ENCODE results near the gene LMO7. TPM values are rescaled to one million over a fixed set of nuclear protein-coding genes. Genes with fewer than 3 reads are reported as not detected.

Gene LMO7
- total RNA-seq (2014; rRNA removed; shearing (Covaris generic); ENCODE audit: low replicate concordance) = 9.3 and 15.9 TPM in 2 replicates

GRCh38 chr13:75635828-75636435 is at the start of gene LMO7:
LMO7 (plus strand) TSS chr13:75636330; CDS start chr13:75636658, 328 bp downstream.
- in situ Hi-C loops (cut with HindIII; ENCODE audit: low pct_unique_long_range_greater_than_20kb, low sequenced_read_pairs) = no loop called here
- DNase-seq (ENCODE audit: low read depth) = peak; percentile 46

GRCh38 chr13:75587679-75588078 is 48.5 kb upstream of the LMO7 start:
- in situ Hi-C loops (cut with HindIII; ENCODE audit: low pct_unique_long_range_greater_than_20kb, low sequenced_read_pairs) = no loop called here
- no peak for DNase-seq (ENCODE audit: low read depth)

- in situ Hi-C loops (cut with HindIII; ENCODE audit: low pct_unique_long_range_greater_than_20kb, low sequenced_read_pairs) = no loop called here
- no peak for DNase-seq (ENCODE audit: low read depth)
Measured at GRCh38 chr13:75596657-75597182, 39.4 kb upstream of the LMO7 start.

DNA sequence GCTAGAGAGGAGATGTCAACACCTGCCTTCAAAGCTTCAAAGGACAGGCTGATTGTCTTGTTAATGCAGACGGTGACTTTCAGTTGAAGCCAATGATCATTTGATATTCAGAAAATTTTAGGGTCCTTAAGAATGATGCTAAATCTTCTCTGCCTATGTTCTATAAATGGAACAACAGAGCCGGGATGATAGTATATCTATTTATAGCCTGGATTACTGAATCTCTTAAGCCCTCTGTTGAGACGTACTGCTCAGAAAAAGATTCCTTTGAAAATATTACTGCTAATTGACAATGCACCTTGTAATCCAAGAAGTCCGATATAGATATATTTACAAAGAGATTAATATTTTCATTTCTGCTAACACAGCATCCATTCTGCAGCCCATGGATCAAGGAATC is 35.8 kb upstream of the LMO7 start:
- in situ Hi-C loops (cut with HindIII; ENCODE audit: low pct_unique_long_range_greater_than_20kb, low sequenced_read_pairs) = no loop called here
- no peak for DNase-seq (ENCODE audit: low read depth)

- DNase-seq (ENCODE audit: low read depth) = no peak
- in situ Hi-C loops (cut with HindIII; ENCODE audit: low pct_unique_long_range_greater_than_20kb, low sequenced_read_pairs) = no loop called here
Measured at GRCh38 chr13:75603038-75603437, 33.1 kb upstream of the LMO7 start.

GRCh38 chr13:75607447-75607846 is 28.7 kb upstream of the LMO7 start:
- no peak for DNase-seq (ENCODE audit: low read depth)
- in situ Hi-C loops (cut with HindIII; ENCODE audit: low pct_unique_long_range_greater_than_20kb, low sequenced_read_pairs) = no loop called here

DNA sequence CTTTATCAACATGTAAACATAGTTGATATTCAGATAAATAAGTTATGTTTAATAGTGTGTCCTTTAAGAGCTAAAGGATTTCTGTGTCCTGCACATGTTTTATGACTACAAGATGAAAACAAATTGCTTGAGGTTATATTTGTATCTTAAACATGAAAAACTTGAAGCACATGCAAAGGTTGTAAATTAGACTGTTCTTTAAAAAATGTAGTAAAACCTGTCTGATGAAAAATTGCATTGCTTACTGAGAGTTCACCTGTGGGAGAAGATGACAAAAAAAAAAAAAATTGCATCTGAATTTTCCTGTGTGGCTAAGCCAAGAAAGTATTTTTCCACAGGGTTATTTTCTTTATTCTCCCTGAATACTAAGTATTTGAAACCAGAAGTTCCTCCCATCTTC is 25.7 kb upstream of the LMO7 start:
- DNase-seq (ENCODE audit: low read depth) = no peak
- in situ Hi-C loops (cut with HindIII; ENCODE audit: low pct_unique_long_range_greater_than_20kb, low sequenced_read_pairs) = no loop called here

GRCh38 chr13:75612354-75612753 is 23.8 kb upstream of the LMO7 start:
- no peak for DNase-seq (ENCODE audit: low read depth)
- in situ Hi-C loops (cut with HindIII; ENCODE audit: low pct_unique_long_range_greater_than_20kb, low sequenced_read_pairs) = no loop called here

- in situ Hi-C loops (cut with HindIII; ENCODE audit: low pct_unique_long_range_greater_than_20kb, low sequenced_read_pairs) = no loop called here
- DNase-seq (ENCODE audit: low read depth) = no peak
Measured at GRCh38 chr13:75617230-75617629, 18.9 kb upstream of the LMO7 start.

- in situ Hi-C loops (cut with HindIII; ENCODE audit: low pct_unique_long_range_greater_than_20kb, low sequenced_read_pairs) = no loop called here
- no peak for DNase-seq (ENCODE audit: low read depth)
Measured at GRCh38 chr13:75618308-75618707, 17.8 kb upstream of the LMO7 start.

DNA sequence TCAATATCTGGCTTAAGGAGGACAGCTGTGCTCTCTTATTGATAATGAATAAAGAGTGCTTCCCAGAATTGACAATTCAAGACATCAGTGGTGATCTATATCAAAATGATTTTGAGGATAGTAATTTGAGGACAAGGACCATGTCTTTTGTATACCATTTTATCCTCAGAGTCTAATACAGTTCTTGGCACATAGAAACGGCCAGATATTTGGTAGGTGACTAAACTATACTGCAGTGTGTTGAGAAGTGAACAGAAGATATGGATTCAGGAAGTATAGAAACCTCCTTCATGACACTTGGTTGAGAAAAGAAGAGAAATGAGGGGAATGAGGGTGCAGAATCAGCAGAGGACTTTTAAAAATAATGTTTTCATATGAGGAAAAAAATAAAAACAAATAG is 16.1 kb upstream of the LMO7 start:
- no peak for DNase-seq (ENCODE audit: low read depth)
- in situ Hi-C loops (cut with HindIII; ENCODE audit: low pct_unique_long_range_greater_than_20kb, low sequenced_read_pairs) = no loop called here

GRCh38 chr13:75621147-75621546 is 15.0 kb upstream of the LMO7 start:
- DNase-seq (ENCODE audit: low read depth) = no peak
- in situ Hi-C loops (cut with HindIII; ENCODE audit: low pct_unique_long_range_greater_than_20kb, low sequenced_read_pairs) = no loop called here

DNA sequence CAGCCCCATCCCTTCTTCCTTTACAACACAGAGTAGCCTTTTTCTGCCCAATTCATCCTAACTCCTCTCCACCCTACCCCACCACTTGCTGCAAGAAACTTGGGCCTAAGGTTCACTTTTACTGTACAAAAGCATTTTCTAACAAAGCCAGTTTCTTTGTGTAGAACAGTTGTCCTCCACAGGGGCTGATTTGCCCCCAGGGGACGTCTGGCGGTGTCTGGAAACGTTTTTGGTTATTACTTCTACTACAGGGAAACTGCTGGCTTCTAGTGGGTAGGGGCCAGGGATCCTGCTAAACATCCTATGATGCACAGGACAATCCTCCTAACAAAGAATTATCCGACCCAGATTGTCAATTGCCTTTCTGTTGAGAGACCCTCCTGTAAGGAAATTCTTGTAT is 7.3 kb upstream of the LMO7 start:
- no peak for DNase-seq (ENCODE audit: low read depth)
- in situ Hi-C loops (cut with HindIII; ENCODE audit: low pct_unique_long_range_greater_than_20kb, low sequenced_read_pairs) = no loop called here

DNA sequence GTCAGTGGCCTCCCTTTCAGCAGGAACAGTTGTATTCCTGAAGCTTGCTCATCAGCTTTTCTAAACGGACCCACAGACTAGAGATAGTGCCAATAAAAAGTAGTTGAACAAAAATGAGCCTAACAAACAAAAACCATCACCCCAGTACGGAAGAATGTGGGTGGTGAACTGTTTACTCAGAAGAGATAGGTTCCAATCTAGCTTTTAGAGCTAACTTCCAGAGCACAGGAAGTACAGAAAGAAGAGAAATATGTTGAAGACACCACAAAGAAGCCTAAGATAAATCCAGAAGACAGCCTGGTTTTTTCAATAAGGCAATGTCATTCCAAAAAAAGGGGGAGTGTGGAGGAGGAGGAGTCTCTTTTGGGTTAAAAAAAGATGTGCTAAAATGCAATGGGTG is 2.8 kb upstream of the LMO7 start:
- in situ Hi-C loops (cut with HindIII; ENCODE audit: low pct_unique_long_range_greater_than_20kb, low sequenced_read_pairs) = no loop called here

DNA sequence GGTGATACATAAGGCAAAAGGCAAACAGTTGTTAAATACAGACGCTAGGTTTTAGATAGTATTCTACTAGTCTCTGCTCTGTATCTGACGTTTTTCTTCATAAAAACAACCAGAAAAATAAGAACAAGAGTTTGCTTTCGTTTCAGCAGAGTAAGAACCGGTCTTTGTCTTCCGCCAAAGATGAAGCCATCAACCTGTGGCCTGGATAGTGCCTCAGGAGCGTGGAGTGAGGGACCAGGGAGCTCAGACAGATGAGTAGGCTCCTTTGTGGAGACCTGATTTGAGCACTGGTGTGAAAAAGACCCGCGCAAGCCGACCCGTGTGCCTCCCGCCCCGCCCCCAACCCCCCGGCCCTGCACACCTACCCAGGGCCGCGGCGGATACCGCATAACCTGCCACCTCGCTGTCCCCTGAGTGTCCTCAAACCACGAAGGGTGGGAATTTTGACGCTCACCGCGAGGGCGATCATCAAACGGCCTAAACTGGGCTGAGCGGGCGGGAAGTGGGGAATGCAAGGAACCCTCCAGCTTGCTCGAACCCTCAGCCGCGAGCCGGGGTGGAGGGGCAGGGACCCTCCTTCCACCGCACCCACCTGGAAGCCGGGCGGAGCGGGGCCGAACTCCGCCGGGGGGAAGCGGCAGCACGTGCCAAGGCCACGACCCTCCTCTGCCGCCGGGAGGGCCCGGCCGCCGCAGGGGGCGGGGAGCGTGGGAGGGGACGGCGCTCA is 866 bp upstream of the LMO7 start:
- in situ Hi-C loops (cut with HindIII; ENCODE audit: low pct_unique_long_range_greater_than_20kb, low sequenced_read_pairs) = no loop called here
- DNase-seq (ENCODE audit: low read depth) = peak; percentile 3

More for the DNA sequence above, 2.8 kb upstream of the LMO7 start:
- DNase-seq (ENCODE audit: low read depth) = no peak

GRCh38 chr13:75636436-75637180 is 478 bp downstream of the LMO7 start:
- DNase-seq (ENCODE audit: low read depth) = peak; percentile 44
- in situ Hi-C loops (cut with HindIII; ENCODE audit: low pct_unique_long_range_greater_than_20kb, low sequenced_read_pairs) = no loop called here

GRCh38 chr13:75637181-75637750 is 1.1 kb downstream of the LMO7 start:
- in situ Hi-C loops (cut with HindIII; ENCODE audit: low pct_unique_long_range_greater_than_20kb, low sequenced_read_pairs) = no loop called here

GRCh38 chr13:75639454-75639853 is 3.3 kb downstream of the LMO7 start:
- DNase-seq (ENCODE audit: low read depth) = no peak
- in situ Hi-C loops (cut with HindIII; ENCODE audit: low pct_unique_long_range_greater_than_20kb, low sequenced_read_pairs) = no loop called here

More at GRCh38 chr13:75637181-75637750, 1.1 kb downstream of the LMO7 start:
- no peak for DNase-seq (ENCODE audit: low read depth)

DNA sequence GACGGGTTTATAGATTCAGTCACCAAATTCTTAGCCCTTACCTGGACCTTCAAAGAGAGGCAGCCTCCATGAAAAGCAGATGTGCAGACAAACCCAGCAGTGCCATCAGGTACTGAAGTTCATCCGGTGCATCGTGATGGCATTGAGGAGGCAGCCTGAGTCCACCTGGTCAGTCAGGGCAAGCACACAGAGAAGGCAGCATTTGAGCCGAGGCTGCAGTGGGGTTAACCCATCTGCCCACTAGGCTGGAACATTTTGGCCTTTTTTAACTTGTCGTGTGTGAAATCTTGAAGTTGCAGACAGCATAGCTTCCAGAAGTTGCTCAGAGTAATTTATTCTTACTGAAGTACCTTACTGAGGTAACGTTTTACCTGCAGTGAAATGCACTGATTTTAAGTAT is 4.9 kb downstream of the LMO7 start:
- in situ Hi-C loops (cut with HindIII; ENCODE audit: low pct_unique_long_range_greater_than_20kb, low sequenced_read_pairs) = no loop called here

More for the DNA sequence above, 4.9 kb downstream of the LMO7 start:
- no peak for DNase-seq (ENCODE audit: low read depth)
